Activated T-cell treated with anti-CD3 and anti-CD28 coated beads, Interleukin-2, amount 50 U/mL, for 72 hours (primary cell): ENCODE measurements around the gene DMAP1. TPM values are rescaled to one million over a fixed set of nuclear protein-coding genes. Genes with fewer than 3 reads are reported as not detected.

Experiments
- ATAC-seq, 2 donors: fragments of 150-1000 bp; cut with Tn5 transposase; replicated peaks in 1 of 2; 2 replicates each; pipeline ENCODE4 v1.10.0; 2021; ENCODE audit warnings: moderate library complexity in 2 of 2, mild to moderate bottlenecking in 1 of 2
- DNase-seq, 2 donors: peaks; one replicate each; pipeline ENCODE4 v3.0.0; 2021 to 2022; ENCODE audit warnings: mixed read lengths in 1 of 2
- H3K27ac Mint-ChIP-seq: one replicate; pipeline ENCODE4 v1.8.0; 2022; ENCODE audit warnings: mild to moderate bottlenecking, moderate library complexity, mixed read lengths
- H3K27me3 Mint-ChIP-seq: one replicate; pipeline ENCODE4 v1.8.0; 2022; ENCODE audit warnings: low read depth, mixed read lengths
- H3K36me3 Mint-ChIP-seq, 2 donors: one replicate each; pipeline ENCODE4 v1.8.0; 2022; ENCODE audit warnings: mixed read lengths in 2 of 2, mild to moderate bottlenecking in 1 of 2; ENCODE audit not compliant: insufficient read depth in 2 of 2
- H3K4me1 Mint-ChIP-seq: one replicate; pipeline ENCODE4 v1.8.0; 2022; ENCODE audit warnings: low read depth, mixed read lengths
- H3K4me3 Mint-ChIP-seq, 2 donors: one replicate each; pipeline ENCODE4 v1.8.0; 2022; ENCODE audit warnings: mild to moderate bottlenecking in 2 of 2, mixed read lengths in 2 of 2, moderate library complexity in 2 of 2
- H3K9me3 Mint-ChIP-seq, 2 donors: one replicate each; pipeline ENCODE4 v1.8.0; 2022; ENCODE audit warnings: mixed read lengths in 2 of 2
- total RNA-seq, 2 donors: library from RNA; stranded (reverse); gene quantifications; one replicate each; pipeline ENCODE4 v1.2.3, GENCODE V29; 2022

DMAP1 gene
- total RNA-seq, 2 donors from 2014 or later = 40.0 to 46.6 TPM

- Mint-ChIP-seq H3K9me3 (no peaks in the 10 kb centered on the region), H3K4me1 (peaks cover 7% of the 10 kb centered on the region), H3K36me3 (peaks cover 0 to 2% of the 10 kb centered on the region in 2 donors), H3K27me3 (no peaks in the 10 kb centered on the region), H3K27ac (no peak overlapping the region), H3K4me3 (no peak overlapping the region)
- DNase-seq (no peak), ATAC-seq (no peak)
Observed at GRCh38 chr1:44236490-44237272, 23.4 kb downstream of the DMAP1 start.

DNA sequence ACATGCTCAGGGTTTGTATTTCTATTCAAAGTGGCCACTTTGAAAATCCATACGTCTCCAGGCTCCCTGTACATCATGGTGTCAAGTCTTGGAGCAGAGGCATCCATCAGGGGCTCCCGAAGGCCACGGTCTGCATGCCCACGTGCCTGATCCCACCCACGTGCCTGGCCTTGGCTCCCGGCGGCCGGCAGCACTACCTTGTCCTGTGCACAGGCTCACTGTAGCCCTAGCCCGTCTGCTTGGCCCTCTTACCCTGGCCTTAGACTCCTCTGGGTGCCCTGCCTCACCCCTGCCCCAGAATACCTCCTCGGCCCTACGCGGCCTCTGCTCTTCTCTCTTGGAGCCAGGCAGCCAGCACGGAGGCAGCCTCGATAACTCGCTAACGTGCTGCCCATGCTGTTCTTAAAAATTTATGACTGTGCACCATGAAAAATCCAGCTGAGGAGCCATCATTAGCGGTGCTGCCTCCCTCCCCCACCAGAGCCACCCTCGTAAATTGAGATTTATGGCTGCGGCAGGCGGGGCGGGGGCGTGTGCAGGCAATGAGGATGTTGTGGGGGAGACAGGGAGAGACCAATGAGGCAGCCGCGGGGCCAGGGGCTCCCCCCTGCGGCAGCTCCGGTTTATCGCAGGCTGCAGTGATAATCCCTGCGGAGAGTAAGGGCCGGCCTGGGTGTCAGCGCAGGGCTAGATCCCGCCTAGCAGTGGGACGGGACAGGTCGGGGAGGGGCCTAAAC is 24.6 kb downstream of the DMAP1 start:
- Mint-ChIP-seq H3K4me3 (peak overlapping the region in 1 of 2 donors; percentile 8), H3K27ac (no peak overlapping the region), H3K36me3 (peaks cover 0 to 2% of the 10 kb centered on the region in 2 donors), H3K9me3 (no peaks in the 10 kb centered on the region), H3K4me1 (peaks cover 7% of the 10 kb centered on the region), H3K27me3 (no peaks in the 10 kb centered on the region)
- peak; percentile 42 to 58 for DNase-seq
- ATAC-seq = peak; percentile 82 to 84

- Mint-ChIP-seq H3K4me1 (peaks cover 7% of the 10 kb centered on the region), H3K4me3 (no peak overlapping the region), H3K36me3 (peaks cover 0 to 2% of the 10 kb centered on the region in 2 donors), H3K27ac (no peak overlapping the region), H3K27me3 (no peaks in the 10 kb centered on the region), H3K9me3 (no peaks in the 10 kb centered on the region)
- no peak for DNase-seq
- no peak for ATAC-seq
Observed at GRCh38 chr1:44238660-44239059, 25.4 kb downstream of the DMAP1 start.

DNA sequence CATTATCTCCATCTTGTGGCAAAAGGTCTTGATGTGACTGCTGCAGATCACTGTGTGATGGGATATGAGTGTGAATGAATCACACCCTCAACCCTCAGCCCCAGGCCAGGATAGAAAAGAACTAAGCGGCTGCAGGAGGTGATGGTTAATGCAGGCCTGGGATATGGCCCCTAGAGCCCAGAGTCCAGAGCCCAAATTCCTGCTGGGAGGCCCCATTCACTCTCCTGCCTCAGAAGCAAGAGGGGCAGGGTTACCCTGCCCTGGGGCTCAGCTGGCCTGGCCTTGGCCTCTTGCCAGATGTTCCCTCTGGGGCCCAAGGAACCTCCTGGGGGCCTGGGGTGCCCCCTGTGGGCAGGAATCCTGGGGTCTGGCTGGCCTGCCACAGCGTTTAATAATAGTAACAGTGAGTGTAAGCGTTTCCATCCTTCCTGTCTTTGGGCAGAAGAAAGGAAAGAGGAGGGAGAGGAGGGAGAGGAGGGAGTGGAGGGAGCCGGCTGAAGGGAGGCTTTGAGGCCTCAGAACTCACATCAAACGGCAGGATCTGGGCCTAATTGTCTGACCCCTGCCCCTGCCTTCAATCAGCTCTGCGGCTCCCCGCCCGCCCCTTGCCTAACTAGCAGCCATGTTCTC is 26.2 kb downstream of the DMAP1 start:
- no peak for DNase-seq
- Mint-ChIP-seq H3K4me3 (no peak overlapping the region), H3K9me3 (no peaks in the 10 kb centered on the region), H3K27ac (no peak overlapping the region), H3K36me3 (no peaks in the 10 kb centered on the region), H3K4me1 (peaks cover 7% of the 10 kb centered on the region), H3K27me3 (no peaks in the 10 kb centered on the region)
- ATAC-seq = peak; percentile 40 to 49

GRCh38 chr1:44239961-44240371 is 26.7 kb downstream of the DMAP1 start:
- Mint-ChIP-seq H3K4me1 (peaks cover 7% of the 10 kb centered on the region), H3K9me3 (no peaks in the 10 kb centered on the region), H3K27me3 (no peaks in the 10 kb centered on the region), H3K27ac (peak overlapping the region; percentile 41), H3K36me3 (no peaks in the 10 kb centered on the region), H3K4me3 (no peak overlapping the region)
- ATAC-seq = no peak
- no peak for DNase-seq

DNA sequence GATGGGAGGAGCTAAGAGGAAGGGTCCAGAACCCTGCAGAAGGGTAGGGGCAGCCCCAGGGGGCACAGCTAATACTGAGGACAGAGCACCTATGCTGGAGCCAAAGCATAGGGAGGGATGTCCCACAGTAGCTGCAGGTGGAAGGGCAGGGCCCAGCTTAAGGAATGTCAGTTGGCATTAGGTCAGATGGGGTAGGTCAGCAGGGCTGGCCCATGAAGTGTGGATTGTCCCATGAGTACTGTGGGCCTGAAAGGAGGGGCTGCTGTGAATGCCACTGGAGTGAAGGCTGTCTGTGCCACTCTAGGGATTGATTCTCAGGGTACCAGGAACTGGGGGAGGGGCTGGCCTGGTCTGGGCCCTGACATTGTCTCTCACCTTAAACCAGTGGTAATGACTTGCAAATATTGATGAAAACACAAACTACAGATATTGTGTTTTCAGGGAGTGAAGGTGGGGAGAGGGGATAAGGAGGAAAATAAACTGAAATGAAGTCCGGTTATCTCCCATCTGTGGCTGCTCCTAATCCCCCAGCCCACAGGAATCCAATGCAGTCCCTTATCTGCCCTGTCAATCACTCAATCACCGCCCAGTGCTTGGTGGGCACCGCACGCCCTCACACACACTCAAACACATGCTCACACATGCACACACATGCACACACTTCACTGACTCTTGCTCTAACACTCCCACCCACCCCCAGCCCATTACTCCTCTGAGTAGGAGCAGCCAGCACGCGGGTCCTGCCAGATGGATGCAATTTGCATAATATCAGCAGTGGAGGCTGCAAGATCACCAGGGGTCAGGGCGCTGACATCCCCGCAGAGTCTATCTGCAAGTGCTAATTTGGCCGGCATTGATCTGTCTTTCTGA is 27.8 kb downstream of the DMAP1 start:
- Mint-ChIP-seq H3K4me3 (no peak overlapping the region), H3K4me1 (peaks cover 7% of the 10 kb centered on the region), H3K36me3 (no peaks in the 10 kb centered on the region), H3K27ac (no peak overlapping the region), H3K27me3 (no peaks in the 10 kb centered on the region), H3K9me3 (no peaks in the 10 kb centered on the region)
- ATAC-seq = no peak
- no peak for DNase-seq

DNA sequence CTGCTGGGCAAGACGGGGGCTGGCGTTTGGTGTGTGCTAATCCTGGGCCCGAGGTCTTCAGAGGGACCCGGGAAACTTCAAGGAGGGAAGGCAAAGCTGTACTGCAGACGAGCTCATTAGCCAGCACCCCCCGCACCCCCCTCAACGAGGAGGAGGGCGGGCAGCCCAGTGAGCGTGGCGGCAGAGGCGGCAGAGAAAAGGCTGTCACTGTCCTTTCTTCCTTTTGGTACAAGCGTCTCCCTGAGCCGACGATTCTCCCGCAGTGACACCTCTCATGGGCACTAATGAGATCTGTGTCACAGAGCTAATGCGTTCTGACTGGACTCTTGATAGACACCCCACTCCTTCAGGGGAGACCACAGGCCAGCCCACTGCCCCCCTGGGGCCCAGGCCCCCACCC is 29.5 kb downstream of the DMAP1 start:
- ATAC-seq = no peak
- Mint-ChIP-seq H3K9me3 (no peaks in the 10 kb centered on the region), H3K4me1 (peaks cover 7% of the 10 kb centered on the region), H3K4me3 (no peak overlapping the region), H3K36me3 (no peaks in the 10 kb centered on the region), H3K27me3 (no peaks in the 10 kb centered on the region), H3K27ac (no peak overlapping the region)
- no peak for DNase-seq

DNA sequence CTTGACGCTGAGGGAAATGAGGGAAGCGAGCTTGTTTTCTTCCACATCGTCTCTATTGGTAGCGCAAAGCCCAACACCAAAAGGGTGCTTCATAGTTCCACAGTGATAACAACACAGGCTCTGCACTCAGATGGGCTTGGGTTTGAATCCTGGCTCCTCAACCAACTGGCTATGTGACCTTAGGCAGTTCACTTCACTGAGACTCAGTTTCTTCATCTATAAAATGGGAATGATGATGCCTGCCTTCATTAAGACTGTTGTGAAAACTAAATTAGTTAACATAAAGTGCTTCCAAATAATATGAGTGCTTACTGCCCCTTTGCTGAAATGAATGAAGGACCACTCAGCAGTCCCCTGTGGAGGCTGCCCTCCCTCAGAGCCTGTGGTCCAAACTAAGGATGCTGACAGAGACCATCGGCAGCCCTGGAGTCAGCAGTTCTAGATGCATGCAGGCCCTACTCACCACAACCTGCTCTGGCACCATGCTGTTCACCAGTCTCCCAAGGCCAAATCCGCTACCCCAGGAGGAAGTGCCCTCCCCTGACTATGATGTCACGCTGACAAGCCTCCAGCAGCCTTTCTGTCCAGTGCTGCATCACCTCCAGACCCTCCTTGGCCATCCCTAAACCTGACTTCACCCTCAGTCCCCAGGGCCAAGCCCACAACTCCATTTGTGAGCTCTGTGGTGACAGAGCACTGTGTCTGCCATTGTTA is 30.7 kb downstream of the DMAP1 start:
- Mint-ChIP-seq H3K9me3 (no peaks in the 10 kb centered on the region), H3K27me3 (no peaks in the 10 kb centered on the region), H3K27ac (no peak overlapping the region), H3K4me3 (no peak overlapping the region), H3K4me1 (no peaks in the 10 kb centered on the region), H3K36me3 (no peaks in the 10 kb centered on the region)
- no peak for DNase-seq
- ATAC-seq = no peak

GRCh38 chr1:44244986-44245385 is 31.7 kb downstream of the DMAP1 start:
- no peak for ATAC-seq
- Mint-ChIP-seq H3K4me1 (no peaks in the 10 kb centered on the region), H3K27me3 (no peaks in the 10 kb centered on the region), H3K27ac (no peak overlapping the region), H3K9me3 (no peaks in the 10 kb centered on the region), H3K36me3 (no peaks in the 10 kb centered on the region), H3K4me3 (no peak overlapping the region)
- DNase-seq = no peak

DNA sequence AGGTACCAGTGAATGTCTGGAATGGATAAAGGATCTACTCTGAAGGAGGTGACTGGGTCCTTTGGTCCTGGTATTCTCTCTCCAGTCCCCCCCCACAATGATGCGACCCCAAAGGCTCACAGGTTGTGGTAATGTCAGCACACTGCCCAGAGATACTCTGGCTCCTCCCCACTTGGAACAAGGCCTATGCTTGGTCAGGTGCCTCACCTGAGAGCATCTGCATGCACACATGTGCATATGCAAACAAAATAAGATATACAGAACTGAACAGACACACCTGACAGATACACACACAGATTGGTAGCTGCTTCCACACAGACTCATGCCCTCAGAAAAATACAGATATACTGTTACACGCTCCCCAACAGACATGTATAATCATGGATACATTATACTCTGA is 33.5 kb downstream of the DMAP1 start:
- H3K4me3 Mint-ChIP-seq = no peak overlapping the region
- H3K27ac Mint-ChIP-seq = no peak overlapping the region
- H3K27me3 Mint-ChIP-seq = no peaks in the 10 kb centered on the region
- no peaks in the 10 kb centered on the region for H3K4me1 Mint-ChIP-seq
- no peaks in the 10 kb centered on the region for H3K9me3 Mint-ChIP-seq
- ATAC-seq (no peak), DNase-seq (no peak)
- no peaks in the 10 kb centered on the region for H3K36me3 Mint-ChIP-seq

DNA sequence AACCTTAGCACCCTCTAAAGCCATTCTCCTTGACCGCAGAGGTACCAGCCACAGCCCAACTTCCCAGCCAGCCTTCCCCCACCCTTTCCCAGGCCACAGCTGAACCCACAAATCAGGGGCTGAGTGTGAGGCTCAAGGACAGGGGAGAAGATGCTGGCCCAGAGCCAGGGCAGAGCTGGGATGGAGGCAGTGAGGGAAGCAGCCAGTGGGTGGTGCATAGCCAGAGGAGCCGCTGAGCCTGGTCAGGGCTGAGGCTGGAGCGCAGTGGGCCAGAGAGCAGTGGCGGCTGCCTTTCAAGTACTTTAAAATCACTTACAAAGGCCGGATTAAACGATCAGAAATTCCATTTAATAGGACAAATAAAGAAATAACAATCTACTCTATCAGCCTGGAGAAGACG is 36.3 kb downstream of the DMAP1 start:
- Mint-ChIP-seq H3K4me1 (no peaks in the 10 kb centered on the region), H3K4me3 (no peak overlapping the region), H3K27me3 (no peaks in the 10 kb centered on the region), H3K9me3 (no peaks in the 10 kb centered on the region), H3K36me3 (no peaks in the 10 kb centered on the region), H3K27ac (no peak overlapping the region)
- ATAC-seq (no peak), DNase-seq (no peak)

DNA sequence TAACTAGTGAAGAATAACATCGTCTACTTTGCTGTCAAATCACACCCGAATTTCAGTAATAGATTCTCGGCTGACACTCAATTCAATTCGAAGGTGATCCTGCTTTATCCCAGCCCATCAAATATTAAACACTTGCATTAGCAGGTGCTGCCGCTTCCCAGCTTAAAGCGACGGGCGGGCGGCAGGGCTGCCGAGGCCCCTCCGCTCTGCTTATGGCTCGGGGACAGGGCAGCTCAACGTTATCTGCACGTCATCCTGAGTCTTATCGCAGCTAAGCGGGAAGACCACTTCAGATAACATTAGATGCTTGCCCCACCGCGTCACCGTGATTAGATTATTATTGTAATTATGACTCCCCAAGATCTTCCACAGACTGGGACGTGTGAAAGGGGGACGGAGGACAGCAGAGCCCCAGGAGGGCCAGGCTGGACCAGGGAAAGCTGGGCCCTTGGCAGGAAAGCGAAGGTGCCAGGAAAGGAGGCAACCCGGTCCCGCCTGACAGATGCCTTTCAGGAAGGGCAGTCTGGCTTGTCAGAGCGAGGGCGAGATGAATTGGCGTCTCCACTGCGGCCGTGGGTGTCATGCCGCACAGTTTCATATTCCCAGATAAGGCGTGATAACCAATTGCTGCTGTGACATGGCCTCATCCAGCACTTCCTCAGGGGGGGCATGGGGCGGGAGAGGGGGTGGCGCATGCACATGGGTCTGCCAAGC is 37.0 kb downstream of the DMAP1 start:
- H3K27ac Mint-ChIP-seq = no peak overlapping the region
- DNase-seq = no peak
- ATAC-seq = no peak
- H3K36me3 Mint-ChIP-seq = no peaks in the 10 kb centered on the region
- H3K27me3 Mint-ChIP-seq = no peaks in the 10 kb centered on the region
- no peaks in the 10 kb centered on the region for H3K9me3 Mint-ChIP-seq
- H3K4me3 Mint-ChIP-seq = no peak overlapping the region
- H3K4me1 Mint-ChIP-seq = no peaks in the 10 kb centered on the region
